HFF-Myc (cell line): ENCODE results near the gene HCFC1R1.

ENCODE experiments used
- DNase-seq: peaks from one replicate; pipeline ENCODE4 v3.0.0-alpha.2; 2011; ENCODE audit warnings: low read depth; ENCODE audit errors: extremely low read depth
- H3K4me3 ChIP-seq: replicated peaks from 2 replicates; pipeline ENCODE4 v1.5.1; 2011; ENCODE audit warnings: low read depth, mild to moderate bottlenecking, control low read depth, low read length
- TF ChIP-seq, protein P1 (sequence below): IDR thresholded peaks from 2 replicates; pipeline ENCODE4 v1.5.1; 2012; ENCODE audit warnings: mild to moderate bottlenecking, low read depth, low read length, control low read depth; ENCODE audit errors: missing control alignments

HCFC1R1 gene

DNA sequence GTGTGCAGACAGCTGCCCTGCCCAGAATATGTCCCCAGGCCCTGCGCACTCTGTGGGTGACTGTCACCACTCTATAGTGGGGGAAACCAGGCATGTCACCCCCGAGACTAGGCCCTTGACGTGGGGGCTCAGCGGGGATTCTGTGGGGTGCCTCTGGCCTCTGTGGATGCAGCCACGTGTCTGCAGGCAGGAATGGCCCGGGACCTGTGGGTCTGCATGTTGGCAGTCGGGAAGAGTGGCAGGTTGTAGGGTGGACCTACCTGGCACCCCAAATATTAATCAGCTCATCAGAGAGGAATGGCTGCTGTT is 42.7 kb upstream of the HCFC1R1 start:
- TF ChIP-seq, protein P1, sequence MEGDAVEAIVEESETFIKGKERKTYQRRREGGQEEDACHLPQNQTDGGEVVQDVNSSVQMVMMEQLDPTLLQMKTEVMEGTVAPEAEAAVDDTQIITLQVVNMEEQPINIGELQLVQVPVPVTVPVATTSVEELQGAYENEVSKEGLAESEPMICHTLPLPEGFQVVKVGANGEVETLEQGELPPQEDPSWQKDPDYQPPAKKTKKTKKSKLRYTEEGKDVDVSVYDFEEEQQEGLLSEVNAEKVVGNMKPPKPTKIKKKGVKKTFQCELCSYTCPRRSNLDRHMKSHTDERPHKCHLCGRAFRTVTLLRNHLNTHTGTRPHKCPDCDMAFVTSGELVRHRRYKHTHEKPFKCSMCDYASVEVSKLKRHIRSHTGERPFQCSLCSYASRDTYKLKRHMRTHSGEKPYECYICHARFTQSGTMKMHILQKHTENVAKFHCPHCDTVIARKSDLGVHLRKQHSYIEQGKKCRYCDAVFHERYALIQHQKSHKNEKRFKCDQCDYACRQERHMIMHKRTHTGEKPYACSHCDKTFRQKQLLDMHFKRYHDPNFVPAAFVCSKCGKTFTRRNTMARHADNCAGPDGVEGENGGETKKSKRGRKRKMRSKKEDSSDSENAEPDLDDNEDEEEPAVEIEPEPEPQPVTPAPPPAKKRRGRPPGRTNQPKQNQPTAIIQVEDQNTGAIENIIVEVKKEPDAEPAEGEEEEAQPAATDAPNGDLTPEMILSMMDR = no peak
- peak overlapping the region; percentile 30; the same call in 1 of the 2 replicates for H3K4me3 ChIP-seq
- DNase-seq = no peak

DNA sequence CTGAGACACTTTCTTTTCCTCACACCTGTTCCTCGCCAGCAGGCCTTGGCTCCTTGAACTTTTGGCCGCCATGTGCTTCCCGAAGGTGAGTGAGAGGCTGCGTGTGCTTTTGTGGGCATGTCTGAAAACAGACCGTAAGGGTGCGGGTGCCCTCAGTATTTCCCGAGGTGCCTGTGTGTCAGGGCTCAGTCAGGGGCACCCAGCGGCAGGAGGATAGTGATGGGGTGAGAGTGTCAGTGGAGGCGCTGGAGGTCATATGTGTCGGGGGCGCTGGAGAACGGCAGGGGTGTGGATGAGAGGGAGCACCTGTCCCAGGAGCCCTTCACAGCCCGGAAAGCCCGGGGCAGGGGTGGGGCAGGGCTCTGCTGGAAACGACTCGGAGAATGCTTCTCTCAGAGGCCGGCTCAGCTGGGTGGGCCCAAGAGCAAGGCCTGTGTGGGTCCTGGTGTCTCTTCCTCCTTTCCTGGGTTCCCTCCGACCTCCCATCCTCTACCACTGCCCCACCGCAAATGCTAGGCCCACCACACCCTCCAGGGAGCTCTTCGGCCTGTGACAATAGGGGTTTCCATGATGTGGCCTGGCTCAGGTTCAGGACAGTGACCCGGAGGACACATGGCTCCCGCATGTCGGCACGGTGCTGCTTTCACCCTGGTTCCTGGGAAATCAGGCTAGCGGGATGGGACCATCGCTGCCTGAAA is 42.1 kb upstream of the HCFC1R1 start:
- DNase-seq = no peak
- TF ChIP-seq, protein P1 = no peak
- H3K4me3 ChIP-seq = peak overlapping the region; percentile 30

DNA sequence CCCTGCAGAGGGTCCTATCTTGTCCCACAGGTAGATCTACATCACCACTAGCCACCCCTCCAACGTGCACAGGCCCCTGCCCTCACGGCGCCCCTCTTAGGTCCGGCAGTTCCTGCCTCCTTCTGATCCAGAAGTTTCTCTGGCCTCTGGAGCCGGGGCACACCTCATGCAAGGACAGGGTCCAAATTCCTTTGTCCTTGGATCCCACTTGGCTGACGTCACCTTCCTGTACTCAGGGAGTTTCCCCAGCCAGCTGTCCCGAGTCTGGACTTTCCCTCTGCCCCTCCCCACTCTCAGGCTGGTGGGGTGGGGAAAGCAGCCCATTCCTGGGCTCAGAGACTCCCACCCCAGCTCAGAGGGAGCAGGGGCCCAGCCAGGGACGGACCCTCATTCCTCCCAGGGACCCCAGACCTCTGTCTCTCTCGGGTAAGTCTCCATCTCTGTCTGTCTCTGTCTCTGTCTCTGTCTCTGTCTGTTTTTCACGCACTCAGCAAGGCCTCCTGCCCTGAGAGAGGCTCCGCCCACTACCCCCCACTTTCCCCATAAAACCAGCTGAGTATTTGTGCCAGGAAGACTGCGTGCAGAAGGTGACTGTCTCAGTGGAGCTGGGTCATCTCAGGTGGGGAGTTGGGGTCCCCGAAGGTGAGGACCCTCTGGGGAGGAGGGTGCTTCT is 41.5 kb upstream of the HCFC1R1 start, which contains the start of gene IL32:
IL32 (plus strand) TSS at position 572 of the 673 bp plus-strand sequence. CDS start 172 bp downstream, outside the sequence.
- TF ChIP-seq, protein P1 = no peak
- peak; percentile 36 for DNase-seq
- H3K4me3 ChIP-seq = peak within 1 kb of the TSS; percentile 30

DNA sequence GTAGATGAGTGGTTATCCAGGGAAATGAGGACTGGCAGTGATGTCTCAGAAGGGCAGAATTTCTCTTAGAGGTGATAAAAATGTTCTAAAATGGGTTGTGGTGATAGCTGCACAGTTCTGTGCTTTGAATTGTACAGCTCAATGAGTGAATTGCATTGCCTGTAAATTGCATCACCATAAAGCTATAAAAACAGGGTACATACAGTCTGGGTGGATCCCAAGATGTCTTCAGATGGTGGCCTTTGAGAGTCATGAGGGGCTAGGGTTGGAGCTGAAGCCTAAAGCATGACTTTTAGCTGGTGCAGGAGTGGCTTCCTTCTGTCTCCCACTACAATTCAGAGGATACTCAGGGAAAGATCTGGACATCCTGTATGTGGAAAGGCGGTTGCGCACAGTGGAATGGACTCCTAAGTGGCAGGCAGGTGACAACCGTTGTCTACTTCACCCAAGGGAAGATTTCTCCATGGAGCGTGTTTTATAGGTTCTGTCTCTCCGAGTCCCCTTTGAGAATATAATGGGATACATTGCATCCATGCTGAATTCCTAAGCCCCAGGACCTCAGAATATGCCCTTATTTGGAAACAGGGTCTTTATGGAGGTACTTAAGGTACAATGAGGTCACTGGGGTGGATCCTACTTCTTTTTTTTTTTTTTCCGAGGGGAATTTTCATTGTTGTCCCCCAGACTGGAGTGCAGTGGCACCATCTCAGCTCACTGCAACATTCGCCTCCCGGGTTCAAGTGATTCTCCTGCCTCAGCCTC is 40.1 kb upstream of the HCFC1R1 start:
- no peak overlapping the region for H3K4me3 ChIP-seq
- no peak for DNase-seq
- TF ChIP-seq, protein P1 = no peak

DNA sequence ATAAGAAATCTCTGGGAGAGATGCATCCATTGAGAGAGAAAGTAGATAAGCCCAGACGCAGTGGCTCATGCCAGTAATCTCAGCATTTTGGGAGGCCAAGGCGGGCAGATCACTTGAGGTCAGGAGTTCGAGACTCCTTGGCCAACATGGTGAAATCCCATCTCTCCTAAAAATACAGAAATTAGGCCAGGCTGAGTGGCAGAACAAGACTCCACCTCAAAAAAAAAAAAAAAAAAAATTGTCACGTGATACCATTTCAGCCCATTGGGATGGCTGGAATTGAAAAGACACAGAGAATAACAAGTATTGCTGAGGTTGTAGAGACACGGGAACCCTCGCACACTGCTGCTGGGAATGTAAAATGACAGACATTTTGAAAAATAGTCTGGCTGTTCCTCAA is 38.8 kb upstream of the HCFC1R1 start:
- TF ChIP-seq, protein P1 = no peak
- H3K4me3 ChIP-seq = no peak overlapping the region
- DNase-seq = no peak

DNA sequence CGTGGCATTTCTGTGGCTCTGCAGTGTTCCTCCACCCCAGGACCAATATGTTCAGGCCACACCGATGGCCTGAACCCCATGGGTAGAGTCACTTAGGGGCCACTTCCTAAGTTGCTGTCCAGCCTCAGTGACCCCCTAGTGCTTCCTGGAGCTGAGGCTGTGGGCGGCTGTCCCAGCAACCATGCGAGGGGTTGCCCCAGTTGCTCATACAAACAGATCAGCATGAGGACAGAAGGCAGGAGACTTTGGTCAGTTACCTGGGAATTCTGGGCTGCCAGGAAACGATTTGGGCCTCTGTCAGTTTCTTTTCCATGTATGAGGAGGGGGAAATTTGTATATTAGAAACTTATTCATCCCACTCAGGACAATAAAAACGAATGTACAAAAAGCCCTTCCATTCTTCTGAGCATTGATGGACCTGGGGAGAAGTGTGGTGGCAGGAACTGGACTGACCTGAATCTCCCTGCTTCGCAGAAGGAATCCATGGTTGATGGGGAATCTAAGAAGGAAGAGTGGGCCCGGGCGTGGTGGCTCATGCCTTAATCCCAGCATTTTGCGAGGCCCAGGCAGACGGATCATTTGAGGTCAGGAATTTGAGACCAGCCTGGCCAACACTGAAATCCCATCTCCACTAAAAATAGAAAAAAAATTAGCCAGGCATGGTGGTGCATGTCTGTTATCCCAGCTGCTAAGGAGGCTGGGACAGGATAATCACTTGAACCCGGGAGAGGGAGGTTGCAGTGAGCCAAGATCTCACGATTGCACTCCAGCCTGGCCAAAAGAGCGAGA is 36.8 kb upstream of the HCFC1R1 start:
- DNase-seq = no peak

More for the DNA sequence above, 36.8 kb upstream of the HCFC1R1 start:
- H3K4me3 ChIP-seq = no peak overlapping the region
- TF ChIP-seq, protein P1 = no peak
